Fibroblast of skin of right biceps (primary cell): ENCODE data around the gene OLFML3.
"Not testable (repeated sequence)": the region's sequence is repeated elsewhere in the genome, so short reads cannot be mapped to it uniquely, and the experiment has no call there.

Experiments
- DNase-seq: peaks from one replicate; pipeline ENCODE4 v3.0.0-alpha.2; 2013

OLFML3 gene

DNA sequence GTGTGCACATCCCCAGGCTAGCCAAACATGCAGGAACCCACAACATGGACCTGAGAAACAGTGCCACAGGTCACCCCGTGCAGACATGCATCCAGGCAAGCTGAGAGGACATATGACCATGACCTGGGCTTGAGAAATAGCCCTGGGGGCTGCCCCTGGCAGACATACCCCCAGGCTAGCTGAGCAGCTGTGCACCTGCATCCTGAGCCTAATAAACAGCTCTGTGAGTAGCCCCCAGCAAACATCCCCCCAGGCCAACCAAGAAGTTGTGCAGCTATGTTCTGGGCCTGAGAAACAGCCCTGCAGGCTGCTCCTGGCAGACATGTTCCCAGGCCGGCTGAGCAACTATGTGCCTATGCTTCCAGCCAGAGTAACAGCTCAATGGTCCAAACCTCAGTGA is 14.5 kb downstream of the OLFML3 start:
- DNase-seq = no peak

DNA sequence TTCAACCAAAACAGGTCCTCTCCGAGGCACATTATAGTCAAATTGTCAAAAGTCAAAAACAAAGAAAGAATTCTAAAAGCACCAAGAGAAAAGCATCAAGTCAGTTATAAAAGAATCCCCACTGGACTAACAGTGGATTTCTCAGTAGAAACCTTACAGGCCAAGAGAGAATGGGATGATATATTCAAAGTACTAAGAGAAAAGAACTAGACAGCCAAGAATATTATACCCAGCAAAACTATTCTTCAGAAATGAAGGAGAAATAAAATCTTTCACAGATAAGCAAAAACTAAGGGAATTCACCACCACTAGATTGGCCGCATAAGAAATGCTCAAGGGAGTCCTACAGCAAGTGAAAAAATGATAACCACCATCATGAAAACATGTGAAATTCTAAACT is 16.1 kb downstream of the OLFML3 start:
- no peak for DNase-seq

DNA sequence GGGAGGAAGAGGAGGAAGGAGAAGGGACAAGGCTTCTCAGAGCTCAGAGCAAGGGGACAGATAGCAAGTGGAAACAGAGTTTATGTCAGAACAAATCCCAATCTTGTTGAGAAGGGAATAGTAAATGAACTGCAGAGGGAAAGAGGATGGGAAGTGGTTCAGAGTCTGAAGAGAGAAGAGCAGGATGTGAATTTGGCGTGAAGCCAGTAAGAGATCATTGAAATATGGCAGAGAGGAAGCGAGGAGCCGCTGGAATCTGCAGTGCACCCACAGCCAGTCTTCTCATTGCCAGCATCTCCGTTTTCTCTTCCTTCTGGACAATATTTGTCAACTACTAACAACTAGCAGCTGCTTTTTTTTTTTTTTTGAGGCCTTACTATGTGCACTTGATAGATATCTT is 19.1 kb downstream of the OLFML3 start:
- DNase-seq = peak; percentile 73

DNA sequence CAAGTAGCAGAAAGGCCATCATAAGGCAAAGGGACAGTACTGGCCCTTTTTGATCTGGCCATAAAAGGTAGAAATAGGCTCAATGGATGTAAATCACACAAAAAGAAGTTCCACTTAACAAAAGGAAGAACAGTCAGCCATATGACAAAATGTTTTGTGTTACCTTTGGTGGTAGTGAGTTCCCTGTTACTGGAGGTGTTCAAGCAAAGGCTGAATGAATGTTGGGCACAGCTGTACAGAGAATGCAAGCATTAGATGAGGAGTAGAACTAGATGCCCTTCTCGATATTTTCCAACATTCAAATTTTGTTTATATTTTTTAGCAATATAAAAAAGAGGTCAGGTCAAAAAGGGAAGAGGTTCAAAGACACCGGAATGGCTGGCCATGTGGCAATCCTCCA is 20.0 kb downstream of the OLFML3 start:
- no peak for DNase-seq

DNA sequence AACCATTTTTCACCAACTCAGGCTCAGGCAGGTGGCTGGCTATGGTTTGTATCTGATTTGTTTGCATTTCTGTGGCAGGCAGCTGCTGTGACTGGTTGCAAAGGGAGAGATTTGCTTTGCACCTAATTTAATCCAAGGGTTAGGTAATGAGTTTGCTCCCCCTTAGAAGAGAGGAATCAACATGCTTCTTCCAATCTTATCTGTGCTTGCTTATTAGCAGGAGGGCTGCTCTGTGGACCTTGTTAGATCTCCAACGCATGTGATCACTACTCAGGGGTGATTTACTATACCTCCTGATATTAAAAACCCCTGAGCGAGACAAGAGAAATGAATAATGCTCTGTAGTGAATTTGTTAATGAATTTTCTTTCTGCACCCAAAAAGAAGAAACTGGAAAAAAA is 20.5 kb downstream of the OLFML3 start:
- DNase-seq = no peak

DNA sequence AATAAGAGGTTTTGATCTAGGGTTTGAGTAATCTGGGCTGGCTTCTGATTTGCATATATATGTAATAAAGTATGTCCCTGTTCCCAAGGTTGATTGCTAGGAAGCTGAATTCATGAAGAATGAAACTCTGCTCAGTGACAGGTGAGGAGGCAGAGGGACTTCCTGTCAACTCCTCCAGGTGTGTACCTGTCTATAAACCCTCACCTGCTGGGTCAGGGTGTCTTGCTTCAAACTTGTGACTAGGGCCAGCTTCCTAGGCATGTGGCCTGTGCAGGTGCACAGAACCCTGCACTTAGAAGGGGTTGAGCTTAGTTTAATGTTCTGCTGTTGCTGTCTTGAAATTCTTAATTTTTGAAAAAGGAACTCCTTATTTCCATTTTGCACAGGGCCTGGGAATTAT is 21.1 kb downstream of the OLFML3 start:
- DNase-seq = no peak

DNA sequence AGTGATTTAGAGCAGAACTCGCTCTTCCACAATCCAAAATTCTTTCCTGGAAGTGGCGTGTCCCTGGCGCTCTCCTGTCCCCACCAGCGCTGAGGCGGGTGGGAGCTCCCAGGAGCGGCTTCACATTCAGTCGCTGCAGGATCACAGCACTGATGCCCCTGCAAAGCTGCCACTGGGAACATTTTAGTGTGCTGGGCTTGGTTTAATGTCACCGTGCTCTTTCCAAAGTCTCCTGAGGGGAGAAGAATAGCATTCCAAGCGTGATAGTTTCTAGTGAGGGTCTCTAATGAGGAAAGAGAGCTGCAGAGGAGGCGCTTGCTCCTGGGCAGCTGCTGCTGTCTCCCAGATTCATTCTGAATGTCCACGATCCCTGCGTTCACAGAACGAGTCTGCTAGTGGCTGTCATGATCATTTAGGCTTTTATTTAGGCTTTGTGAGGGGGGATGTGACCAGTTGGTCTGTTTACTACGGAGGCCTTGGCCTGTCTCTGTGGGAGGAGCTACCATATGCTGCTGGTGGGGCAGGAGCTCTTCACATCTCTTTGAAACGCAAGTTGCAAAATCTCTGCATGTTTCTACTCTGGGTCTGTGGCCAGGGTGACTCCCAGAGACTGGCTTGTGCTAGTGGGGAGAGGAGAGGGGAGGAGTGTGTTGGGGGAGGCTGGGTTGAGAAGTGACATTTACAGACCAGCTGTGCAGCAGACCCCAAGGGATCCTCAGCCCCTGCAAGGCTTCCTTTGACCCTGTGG is 23.4 kb downstream of the OLFML3 start:
- peak; percentile 79 for DNase-seq

DNA sequence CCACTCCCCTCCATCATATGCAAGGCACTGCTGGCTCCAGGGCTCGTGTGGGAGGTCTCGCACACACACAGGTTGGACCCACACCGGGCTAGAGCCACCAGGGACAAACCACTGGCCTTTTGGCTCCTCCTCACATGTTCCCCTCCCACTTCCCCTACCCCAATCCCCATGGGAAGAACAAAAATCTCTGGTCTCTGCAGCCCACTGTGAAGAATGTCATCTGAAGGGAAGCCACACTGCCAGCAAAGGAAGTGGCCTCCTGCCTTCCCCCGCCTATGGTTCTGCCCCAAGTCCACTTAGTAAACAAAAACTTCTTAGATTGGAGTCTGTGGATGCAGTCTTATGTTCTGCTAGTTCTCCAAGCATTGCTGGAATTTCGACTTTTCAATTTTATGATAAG is 24.2 kb downstream of the OLFML3 start:
- DNase-seq = no peak

DNA sequence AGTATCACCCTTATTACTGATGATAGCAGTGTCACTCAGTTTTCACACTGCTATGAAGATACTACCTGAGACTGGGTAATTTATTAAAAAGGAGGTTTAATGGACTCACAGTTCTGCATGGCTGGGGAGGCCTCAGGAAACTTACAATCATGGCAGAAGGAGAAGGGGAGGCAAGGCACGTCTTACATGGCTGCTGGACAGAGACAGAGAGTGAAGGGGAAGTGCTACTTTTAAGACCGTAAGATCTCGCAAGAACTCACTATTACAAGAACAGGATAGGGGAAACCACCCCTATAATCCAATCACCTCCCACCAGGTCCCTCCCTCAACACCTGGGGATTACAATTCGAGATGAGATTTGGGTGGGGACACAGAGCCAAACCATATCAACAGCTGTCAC is 27.6 kb downstream of the OLFML3 start:
- DNase-seq = not testable (repeated sequence)

DNA sequence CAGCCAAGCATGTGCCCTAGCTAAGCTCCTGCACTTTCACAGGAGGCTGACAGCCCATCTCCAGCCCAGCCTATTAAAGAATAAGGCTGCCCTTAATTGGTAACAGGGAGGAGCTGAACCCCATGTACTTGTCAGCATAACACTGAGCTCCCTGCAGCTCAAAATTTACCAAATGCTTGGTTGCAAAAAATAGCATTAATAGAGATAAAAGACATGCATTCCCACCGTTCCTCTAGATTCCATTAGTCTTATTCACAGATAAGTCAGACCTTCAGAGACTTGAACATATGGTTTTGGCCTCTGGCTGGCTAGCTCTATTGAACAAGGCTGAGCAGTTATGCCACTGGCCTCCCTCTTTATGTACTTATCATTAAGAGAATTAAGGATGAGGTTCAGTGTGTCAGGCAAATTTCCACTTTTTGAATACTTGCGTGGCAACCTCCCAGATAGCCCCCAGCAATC is 29.2 kb downstream of the OLFML3 start:
- peak; percentile 74 for DNase-seq

DNA sequence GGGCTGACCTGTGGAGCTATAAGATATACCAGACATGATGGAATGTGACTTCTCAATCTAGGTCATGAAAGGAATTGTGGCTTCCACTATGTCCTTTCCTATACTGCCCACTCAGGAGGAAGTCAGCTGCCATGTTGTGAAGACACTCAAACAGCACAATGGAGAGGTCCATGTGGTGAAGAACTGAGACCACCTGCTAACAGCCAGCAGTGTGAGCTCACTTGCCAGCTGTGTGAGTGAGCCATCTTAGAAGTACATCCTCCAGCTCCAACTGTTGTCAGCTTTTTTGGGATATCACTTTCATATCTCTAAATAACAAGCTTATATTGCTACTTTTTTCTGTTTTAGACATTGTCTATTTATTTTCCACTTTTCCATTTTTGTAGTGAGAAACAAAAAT is 29.7 kb downstream of the OLFML3 start:
- no peak for DNase-seq

DNA sequence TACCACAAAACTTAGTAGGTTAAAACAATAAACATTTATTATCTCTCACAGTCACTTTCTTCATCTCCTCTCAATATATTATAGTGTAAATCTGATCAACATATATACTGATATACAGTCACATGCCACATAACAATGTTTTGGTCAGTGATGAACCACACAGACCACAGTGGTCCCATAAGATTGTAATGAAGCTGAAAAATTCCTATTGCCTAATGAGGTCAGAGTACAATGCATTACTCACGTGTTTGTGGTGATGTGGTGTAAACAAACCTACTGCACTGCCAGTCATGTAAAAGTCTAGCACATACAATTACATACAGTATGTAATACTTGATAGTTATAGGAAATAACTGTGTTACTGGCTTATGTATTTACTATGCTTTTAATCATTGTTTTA is 30.1 kb downstream of the OLFML3 start:
- peak; percentile 69 for DNase-seq

DNA sequence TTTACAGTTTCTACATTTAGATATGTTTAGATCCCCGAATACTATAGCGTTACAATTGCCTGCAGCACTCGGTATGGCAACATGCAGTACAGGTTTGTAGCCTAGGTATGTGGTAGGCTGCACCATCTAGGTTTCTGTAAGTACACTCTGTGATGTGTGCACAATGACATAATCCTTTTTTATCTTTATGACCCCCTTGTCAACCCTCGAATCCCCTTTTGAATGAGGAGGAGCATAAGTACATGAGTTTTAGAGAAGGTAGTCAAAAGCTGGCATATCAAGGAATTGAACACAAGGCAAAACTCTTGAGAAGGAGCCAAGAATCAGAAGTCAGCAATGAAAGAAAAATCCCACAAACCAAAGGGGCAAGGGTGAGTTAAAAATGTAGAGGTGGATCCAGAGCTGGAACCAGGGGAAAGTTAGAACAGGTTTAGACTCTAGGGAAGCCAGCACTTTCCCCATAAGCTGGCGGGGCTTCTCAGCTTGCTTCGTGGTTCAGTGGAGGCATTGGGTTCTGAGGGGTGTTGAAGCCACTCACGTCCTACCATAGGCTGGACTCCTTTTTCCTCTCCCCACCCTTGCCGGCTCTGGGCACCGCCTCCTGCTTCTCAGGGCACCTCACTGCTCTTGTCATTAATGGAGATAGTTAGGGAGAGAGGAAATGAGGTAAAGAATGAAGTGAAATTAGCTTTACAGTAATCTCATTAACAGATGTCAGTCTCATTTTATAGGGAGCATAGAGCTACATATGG is 31.3 kb downstream of the OLFML3 start:
- no peak for DNase-seq

DNA sequence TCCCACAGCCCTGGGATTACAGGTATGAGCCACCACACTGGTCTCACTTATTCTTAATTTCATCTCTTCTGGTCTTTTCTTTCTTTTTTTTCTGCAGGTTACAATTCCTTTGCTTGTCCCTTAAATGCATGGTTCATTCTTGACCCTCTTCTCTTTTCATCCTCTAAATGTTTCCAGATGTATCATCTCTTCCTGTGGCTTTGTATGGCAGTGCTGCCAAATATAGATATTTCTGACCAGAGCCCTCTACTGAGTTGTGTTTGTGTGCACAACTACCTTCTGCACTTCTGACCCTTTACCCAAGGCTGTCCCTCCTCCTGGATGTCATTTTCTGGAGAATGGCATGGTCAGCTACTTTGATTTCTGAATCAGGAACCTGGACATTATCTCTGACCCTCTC is 32.5 kb downstream of the OLFML3 start:
- DNase-seq = peak; percentile 47

DNA sequence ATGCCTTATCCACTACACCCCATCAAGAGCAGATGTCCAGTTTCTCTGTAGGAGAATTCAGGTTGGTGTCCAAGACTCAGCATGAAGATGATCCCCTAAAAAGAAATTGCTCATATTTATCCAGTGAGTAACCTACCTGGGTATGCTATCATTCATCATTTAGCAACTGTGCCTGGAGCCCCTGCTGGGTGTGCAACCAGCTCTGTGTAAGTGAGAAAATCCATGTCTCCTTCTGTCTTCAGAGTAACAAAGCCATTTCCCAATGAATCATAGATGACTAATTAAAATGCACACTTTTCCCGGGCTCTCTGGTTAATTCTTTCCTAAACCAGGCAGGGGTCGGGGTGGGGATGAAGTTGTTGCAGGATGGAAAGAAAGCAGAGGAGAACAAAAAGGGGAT is 35.8 kb downstream of the OLFML3 start:
- peak; percentile 82 for DNase-seq

DNA sequence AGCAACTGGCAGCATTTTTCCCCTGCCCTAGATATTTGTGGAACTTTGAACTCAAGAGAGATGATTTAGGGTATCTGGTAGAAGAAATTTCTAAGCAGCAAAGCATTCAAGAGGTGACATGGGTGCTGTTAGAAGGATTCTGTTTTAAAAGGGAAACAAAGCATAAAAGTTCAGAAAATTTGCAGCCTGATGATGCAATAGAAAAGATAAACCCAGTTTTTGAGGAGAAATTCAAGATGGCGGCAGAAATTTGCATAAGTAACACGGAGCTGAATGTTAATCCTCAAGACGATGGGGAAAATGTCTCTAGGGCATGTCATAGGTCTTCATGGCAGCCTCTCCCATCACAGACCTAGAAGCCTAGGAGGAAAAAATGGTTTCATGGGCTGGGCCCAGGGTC is 40.5 kb downstream of the OLFML3 start:
- not testable (repeated sequence) for DNase-seq

DNA sequence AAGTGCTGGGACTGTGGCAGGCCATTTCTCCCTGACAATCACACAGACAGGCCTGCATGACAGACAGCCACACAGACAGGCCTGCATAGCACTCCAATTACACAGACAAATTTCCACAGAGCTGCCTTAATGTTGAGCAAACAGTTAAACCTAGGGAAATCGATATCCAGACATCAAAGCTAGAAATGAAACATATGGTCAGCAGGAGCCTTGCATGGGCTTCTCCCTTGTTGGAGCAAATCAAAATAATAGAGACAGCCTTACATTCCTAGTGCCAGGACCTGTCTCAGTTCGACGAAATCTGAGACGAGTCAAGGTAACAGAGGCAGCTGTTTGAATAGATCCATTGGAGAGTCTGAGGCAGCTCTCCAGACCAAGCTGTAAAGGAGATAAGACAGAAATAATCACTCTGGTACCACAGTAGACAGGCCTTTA is 42.4 kb downstream of the OLFML3 start:
- peak; percentile 9 for DNase-seq

DNA sequence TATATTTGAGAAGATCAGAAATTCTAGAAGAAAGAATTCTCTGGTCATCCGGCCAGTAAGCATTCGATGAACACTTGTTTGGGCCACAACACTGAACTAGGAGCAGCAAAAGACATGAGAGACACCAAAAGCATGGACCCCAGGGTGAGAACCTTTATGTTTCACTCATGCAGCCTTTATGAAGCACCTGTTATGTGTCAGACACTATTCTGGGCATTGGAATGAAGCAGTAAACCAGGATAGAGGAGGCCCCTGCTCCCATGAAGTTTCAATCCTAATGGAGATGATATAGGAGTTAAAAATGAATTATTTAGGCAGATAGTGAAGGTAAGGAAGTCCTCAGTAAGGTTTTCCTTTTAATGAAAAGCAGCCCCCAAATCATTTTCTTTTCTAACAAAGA is 43.6 kb downstream of the OLFML3 start:
- no peak for DNase-seq

DNA sequence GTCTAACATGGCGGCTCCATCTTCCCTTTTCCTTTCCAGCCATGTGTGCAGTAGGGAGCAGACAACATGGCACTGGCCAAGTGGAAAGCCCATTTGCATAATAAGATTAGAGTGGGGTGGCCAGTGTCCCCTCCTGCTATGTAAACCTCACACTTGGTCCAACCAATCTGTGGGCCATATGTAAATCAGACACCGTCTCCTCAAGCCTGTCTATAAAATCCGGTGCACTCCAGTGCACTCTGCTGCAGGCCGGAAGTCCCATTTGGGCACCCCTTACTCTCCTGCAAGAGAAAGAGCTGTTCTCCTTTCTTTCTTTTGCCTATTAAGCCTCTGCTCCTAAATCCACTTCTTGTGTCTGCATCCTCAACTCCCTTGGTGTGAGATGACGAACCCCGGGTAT is 44.1 kb downstream of the OLFML3 start:
- no peak for DNase-seq

DNA sequence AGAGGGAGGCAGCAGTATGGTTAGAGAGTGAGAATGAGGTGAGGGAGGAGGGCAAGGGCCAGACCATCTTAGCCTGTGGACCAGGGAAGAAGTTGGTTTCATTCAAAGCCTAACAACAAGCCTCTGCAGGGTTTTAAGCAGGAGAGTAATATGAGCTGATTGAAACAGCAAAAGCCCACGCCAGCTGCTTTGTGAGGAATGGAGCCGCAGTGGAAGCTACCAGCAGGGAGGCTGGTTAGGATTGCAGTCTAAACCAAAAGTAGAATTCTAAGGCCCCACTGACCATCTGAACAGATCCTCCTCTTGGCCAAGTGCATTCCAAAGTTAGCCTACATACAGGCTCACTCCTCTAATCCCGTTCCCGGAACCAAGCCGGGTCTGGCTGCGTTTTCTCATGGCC is 44.8 kb downstream of the OLFML3 start:
- DNase-seq = peak; percentile 15

DNA sequence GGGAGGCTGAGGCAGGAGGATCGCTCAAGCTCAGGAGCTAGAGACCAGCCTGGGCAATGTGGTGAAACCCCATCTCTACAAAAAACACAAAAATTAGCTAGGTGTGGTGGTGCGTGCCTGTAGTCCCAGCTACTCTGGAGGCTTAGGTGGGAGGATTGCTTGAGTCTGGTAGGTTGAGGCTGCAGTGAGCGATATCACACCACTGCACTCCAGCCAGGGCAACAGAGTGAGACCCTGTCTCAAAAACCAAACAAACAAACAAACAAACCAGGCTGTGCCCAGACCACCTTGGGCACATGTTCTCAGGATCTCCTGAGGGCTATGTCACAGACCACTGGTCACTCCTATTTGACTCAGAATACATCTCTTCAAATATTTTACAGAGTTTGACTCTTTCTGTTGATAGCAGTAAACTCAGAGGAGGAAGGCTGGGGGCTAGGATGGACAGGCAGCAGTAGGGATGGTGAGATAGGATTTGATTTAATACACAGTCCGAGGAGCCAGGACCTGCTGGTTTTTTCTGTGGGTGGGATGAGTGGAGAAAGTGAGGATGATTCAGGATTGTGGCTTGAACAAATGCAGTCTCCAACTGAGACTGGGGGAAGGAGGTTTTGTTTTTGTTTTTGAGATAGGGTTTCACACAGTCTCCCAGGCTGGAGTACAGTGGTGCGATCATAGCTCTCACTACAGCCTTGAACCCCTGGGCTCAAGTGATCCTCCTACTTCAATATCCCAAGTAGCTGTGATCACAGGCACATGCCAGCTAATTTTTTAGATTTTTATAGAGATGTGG is 46.5 kb downstream of the OLFML3 start:
- DNase-seq = peak; percentile 64

DNA sequence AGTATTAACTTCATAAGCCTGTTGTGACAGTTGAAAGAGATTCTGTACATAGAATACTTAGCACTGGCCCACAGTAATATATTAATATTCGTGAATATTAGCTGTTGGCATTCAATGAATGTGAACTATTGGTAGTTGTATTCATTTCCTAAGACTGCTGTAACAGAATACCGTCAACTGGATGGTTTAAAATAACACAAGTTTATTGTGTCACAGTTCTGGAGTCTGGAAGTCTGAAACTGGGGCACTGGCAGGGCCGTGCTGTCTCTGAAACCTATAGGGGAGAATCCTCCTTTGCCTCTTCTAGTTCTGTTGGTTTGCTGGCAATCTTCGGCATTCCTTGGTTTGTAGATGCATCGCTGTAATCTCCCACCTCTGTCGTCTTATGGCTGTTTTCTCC is 47.5 kb downstream of the OLFML3 start:
- DNase-seq = peak; percentile 41
